DND-41 (cell line): ENCODE results near the gene FBXO46.

Source experiments
- ATAC-seq: fragments of 200-7000 bp; cut with Tn5 transposase; 3 replicates; pipeline ENCODE4 v1.9.1; 2021; ENCODE audit warnings: low read depth; ENCODE audit not compliant: insufficient read depth
- DNase-seq: peaks from one replicate; pipeline ENCODE4 v3.0.0-alpha.2; 2020
- H2AFZ ChIP-seq: 2 replicates; pipeline ENCODE4 v1.6.0; 2012; ENCODE audit warnings: low read depth, low read length
- H3K27ac ChIP-seq: 2 replicates; pipeline ENCODE4 v1.5.1; 2012; ENCODE audit warnings: low read length, inconsistent platforms
- H3K27me3 ChIP-seq: fragments of 200-600 bp; sonication (generic); 2 replicates; pipeline ENCODE4 v1.6.0; 2012; ENCODE audit warnings: low read length, mild to moderate bottlenecking, inconsistent platforms; ENCODE audit not compliant: insufficient read depth, poor library complexity
- H3K36me3 ChIP-seq: 2 replicates; pipeline ENCODE4 v1.5.1; 2012; ENCODE audit warnings: low read length, inconsistent platforms; ENCODE audit not compliant: insufficient read depth
- H3K4me1 ChIP-seq: 2 replicates; pipeline ENCODE4 v1.5.1; 2012; ENCODE audit warnings: mild to moderate bottlenecking, low read length; ENCODE audit not compliant: insufficient read depth
- H3K4me2 ChIP-seq: 2 replicates; pipeline ENCODE4 v1.6.0; 2012; ENCODE audit warnings: mild to moderate bottlenecking, moderate library complexity, low read length, inconsistent platforms; ENCODE audit not compliant: insufficient read depth
- H3K4me3 ChIP-seq, 2 experiments: fragments of 200-600 bp in 1 of 2; shearing (Covaris generic) in 1 of 2; 2 replicates each; pipeline ENCODE4 v1.5.1; 2012 to 2016; ENCODE audit warnings: inconsistent platforms in 2 of 2, low read length in 2 of 2, mild to moderate bottlenecking in 2 of 2, low read depth in 1 of 2, moderate library complexity in 1 of 2
- H3K79me2 ChIP-seq: 2 replicates; pipeline ENCODE4 v1.6.0; 2012; ENCODE audit warnings: low read length, inconsistent platforms; ENCODE audit not compliant: insufficient read depth
- H3K9ac ChIP-seq: 2 replicates; pipeline ENCODE4 v1.6.0; 2012; ENCODE audit warnings: low read depth, mild to moderate bottlenecking, inconsistent platforms, low read length, moderate library complexity
- H3K9me3 ChIP-seq: 2 replicates; pipeline ENCODE4 v1.5.1; 2012; ENCODE audit warnings: low read length, moderate library complexity, mild to moderate bottlenecking, inconsistent platforms; ENCODE audit not compliant: insufficient read depth, severe bottlenecking
- H4K20me1 ChIP-seq: 2 replicates; pipeline ENCODE4 v1.6.0; 2012; ENCODE audit warnings: low read length; ENCODE audit not compliant: insufficient read depth
- EZH2 ChIP-seq: IDR thresholded peaks from 3 replicates; pipeline ENCODE4 v1.6.1; 2012; ENCODE audit warnings: borderline replicate concordance, low read depth, mild to moderate bottlenecking, moderate library complexity, low read length, inconsistent platforms; ENCODE audit not compliant: severe bottlenecking
- TF ChIP-seq, protein P1 (sequence below): IDR thresholded peaks from 2 replicates; pipeline ENCODE4 v1.5.1; 2012; ENCODE audit warnings: borderline replicate concordance, low read length, moderate library complexity, mild to moderate bottlenecking; ENCODE audit not compliant: poor library complexity, severe bottlenecking; ENCODE audit errors: extremely low read depth

FBXO46 gene

DNA sequence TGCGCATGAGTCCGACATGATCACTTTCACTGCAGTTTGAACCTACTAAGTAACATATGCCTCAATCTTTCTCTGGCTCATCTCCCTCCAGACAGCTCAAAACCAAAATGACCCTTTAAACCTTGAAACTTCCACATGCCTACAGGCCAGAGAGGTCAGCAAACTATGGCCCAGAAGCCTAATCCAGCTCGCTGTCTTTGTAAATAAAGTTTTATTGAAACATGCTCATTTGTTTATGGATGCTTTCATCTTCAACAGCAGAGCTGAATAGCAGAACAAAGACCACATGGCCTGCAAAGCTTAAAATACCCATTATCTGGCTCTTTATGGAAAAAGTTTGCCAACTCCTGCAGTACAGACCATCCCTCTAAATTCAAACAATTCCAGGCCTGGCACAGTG lies 15.6 kb downstream of the FBXO46 start:
- ATAC-seq (no peak), DNase-seq (no peak)
- H4K20me1 ChIP-seq: peaks cover 24% of the 10 kb centered on the region
- H3K4me2 ChIP-seq: no peak overlapping the region
- H3K27ac ChIP-seq: peak overlapping the region; percentile 16; the same call in 1 of the 2 replicates
- peaks cover 90% of the 10 kb centered on the region for H3K79me2 ChIP-seq
- no peaks in the 10 kb centered on the region for H3K9me3 ChIP-seq
- no peaks in the 10 kb centered on the region for H3K27me3 ChIP-seq
- no peak overlapping the region for H3K4me3 ChIP-seq
- no peak for TF ChIP-seq EZH2
- TF ChIP-seq, protein P1, sequence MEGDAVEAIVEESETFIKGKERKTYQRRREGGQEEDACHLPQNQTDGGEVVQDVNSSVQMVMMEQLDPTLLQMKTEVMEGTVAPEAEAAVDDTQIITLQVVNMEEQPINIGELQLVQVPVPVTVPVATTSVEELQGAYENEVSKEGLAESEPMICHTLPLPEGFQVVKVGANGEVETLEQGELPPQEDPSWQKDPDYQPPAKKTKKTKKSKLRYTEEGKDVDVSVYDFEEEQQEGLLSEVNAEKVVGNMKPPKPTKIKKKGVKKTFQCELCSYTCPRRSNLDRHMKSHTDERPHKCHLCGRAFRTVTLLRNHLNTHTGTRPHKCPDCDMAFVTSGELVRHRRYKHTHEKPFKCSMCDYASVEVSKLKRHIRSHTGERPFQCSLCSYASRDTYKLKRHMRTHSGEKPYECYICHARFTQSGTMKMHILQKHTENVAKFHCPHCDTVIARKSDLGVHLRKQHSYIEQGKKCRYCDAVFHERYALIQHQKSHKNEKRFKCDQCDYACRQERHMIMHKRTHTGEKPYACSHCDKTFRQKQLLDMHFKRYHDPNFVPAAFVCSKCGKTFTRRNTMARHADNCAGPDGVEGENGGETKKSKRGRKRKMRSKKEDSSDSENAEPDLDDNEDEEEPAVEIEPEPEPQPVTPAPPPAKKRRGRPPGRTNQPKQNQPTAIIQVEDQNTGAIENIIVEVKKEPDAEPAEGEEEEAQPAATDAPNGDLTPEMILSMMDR: no peak
- peaks cover 36% of the 10 kb centered on the region for H3K36me3 ChIP-seq
- H3K4me1 ChIP-seq: peaks cover 19% of the 10 kb centered on the region
- no peak overlapping the region for H3K9ac ChIP-seq
- H2AFZ ChIP-seq: no peak overlapping the region

DNA sequence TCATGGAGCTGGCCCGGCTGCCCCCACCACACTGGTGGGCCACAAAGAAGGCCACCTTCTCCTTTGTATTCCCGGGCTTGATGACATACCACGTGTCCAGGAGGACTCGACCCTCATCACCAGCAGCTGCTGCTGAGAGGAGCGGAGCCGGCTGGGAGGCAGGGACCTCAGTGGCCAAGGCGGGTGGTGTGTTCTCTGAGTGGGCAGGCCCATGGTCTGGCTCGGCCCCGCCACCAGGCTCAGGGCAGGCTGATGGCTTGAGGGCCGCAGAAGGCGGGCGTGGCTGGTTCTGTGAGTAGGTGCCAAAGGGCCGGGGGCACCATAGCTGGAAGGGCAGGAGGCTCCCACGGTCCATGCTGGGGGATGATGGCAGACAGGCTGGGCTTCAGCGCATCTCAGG lies 17.6 kb downstream of the FBXO46 start:
- Histone ChIP-seq H3K27me3 (no peaks in the 10 kb centered on the region), H3K79me2 (peaks cover 75% of the 10 kb centered on the region), H3K9ac (no peak overlapping the region), H3K4me1 (peaks cover 15% of the 10 kb centered on the region), H3K4me2 (no peak overlapping the region), H3K36me3 (peaks cover 39% of the 10 kb centered on the region), H3K9me3 (no peaks in the 10 kb centered on the region), H4K20me1 (peaks cover 24% of the 10 kb centered on the region), H3K4me3 (no peak overlapping the region), H3K27ac (no peak overlapping the region), H2AFZ (no peak overlapping the region)
- TF ChIP-seq, protein P1: no peak
- ATAC-seq (no peak), DNase-seq (no peak)

DNA sequence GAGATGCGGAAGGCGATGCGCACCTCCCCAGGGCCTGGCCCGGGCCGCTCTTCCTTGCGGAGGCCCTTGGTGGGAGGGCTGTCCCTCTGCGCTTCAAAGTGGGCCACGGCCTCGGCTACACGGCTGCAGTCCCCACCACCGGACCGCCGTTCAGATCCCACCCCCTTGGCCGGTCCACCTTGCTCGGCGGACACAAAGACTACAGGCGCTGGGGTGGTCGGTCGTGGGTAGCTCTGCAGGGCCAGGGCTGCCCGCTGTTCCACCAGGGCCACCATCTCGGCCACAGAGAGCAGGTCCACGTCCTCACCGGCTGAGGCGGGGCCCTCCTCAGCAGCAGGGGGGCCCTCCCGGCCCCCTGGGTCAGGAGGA lies 18.0 kb downstream of the FBXO46 start:
- Histone ChIP-seq H3K27ac (no peak overlapping the region), H3K36me3 (peaks cover 36% of the 10 kb centered on the region), H2AFZ (no peak overlapping the region), H4K20me1 (peaks cover 24% of the 10 kb centered on the region), H3K9me3 (no peaks in the 10 kb centered on the region), H3K9ac (no peak overlapping the region), H3K79me2 (peaks cover 70% of the 10 kb centered on the region), H3K4me1 (peaks cover 10% of the 10 kb centered on the region), H3K4me3 (no peak overlapping the region), H3K4me2 (no peak overlapping the region), H3K27me3 (no peaks in the 10 kb centered on the region)
- ATAC-seq (no peak), DNase-seq (no peak)
- no peak for TF ChIP-seq EZH2
- TF ChIP-seq, protein P1: no peak

DNA sequence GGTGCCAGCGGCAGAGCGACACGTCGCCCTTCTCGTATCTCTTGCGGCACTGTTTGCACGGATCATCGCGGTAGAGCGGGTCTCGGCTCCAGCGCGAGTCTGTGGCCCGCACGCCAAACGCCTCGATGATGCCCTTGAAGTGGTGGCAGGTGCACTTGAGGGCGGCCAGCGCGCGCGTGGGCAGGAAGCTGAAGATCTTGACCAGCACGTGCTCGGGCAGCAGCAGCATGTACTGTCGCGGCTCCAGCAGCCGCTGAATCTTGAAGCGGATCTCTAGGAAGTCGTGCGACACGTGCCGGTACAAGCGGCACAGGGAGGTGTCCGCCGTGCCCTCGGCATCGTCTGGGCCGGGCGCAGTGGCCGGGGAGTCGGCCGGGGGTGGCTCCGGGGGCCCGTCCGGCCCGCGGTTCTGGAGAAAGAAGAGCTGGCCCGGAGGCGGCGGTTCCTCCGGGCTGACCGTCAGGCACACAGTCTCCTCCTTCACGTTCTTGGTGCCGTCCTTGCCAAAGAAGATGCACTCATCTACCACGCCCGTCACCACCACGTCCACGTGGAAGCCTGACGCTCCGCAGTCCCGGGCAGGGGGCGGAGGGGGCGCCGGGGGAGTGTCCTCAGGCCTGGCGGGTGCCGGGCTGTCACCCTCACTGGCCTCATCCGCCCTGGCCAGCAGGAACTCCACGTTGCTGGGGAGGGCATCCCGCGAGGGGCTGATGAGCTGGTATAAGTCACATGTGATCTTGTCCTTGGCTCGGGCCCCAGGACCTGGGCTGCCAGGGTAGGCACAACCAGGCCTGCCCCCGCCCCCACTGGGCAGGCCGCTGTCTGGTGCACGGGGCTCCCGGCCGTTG lies 18.6 kb downstream of the FBXO46 start:
- Histone ChIP-seq H3K9me3 (no peaks in the 10 kb centered on the region), H3K4me1 (peaks cover 10% of the 10 kb centered on the region), H3K4me2 (no peak overlapping the region), H4K20me1 (peaks cover 24% of the 10 kb centered on the region), H3K27me3 (no peaks in the 10 kb centered on the region), H3K36me3 (peaks cover 36% of the 10 kb centered on the region), H3K27ac (no peak overlapping the region), H3K9ac (no peak overlapping the region), H3K79me2 (peaks cover 69% of the 10 kb centered on the region), H3K4me3 (no peak overlapping the region), H2AFZ (no peak overlapping the region)
- DNase-seq (no peak), ATAC-seq (no peak)
- no peak for TF ChIP-seq EZH2
- TF ChIP-seq, protein P1: no peak
